HG03558 (cell line): ENCODE measurements around the gene FRAT2.

Source experiments
- ATAC-seq: cut with Tn5 transposase; IDR thresholded peaks from one replicate; pipeline ENCODE4 v1.9.1; 2021; ENCODE audit warnings: moderate number of reproducible peaks; ENCODE audit not compliant: unreplicated experiment; ENCODE audit errors: extremely low read depth

Gene FRAT2

GRCh38 chr10:97334370-97335175 is at the start of gene FRAT2:
TSS of gene FRAT2 (minus strand) at chr10:97334729. CDS start at chr10:97334572, 157 bp downstream.
- peak; percentile 66 for ATAC-seq

GRCh38 chr10:97384156-97384555 is 49.6 kb upstream of the FRAT2 start:
- no peak for ATAC-seq

- no peak for ATAC-seq
These were observed 48.6 kb upstream of the FRAT2 start for GRCh38 chr10:97383159-97383558.

GRCh38 chr10:97381626-97382025 is 47.1 kb upstream of the FRAT2 start:
- no peak for ATAC-seq

GRCh38 chr10:97380516-97380915 is 46.0 kb upstream of the FRAT2 start:
- no peak for ATAC-seq

- ATAC-seq = no peak
These were observed 44.7 kb upstream of the FRAT2 start for GRCh38 chr10:97378933-97379921.

GRCh38 chr10:97376413-97376812 is 41.9 kb upstream of the FRAT2 start:
- no peak for ATAC-seq

GRCh38 chr10:97373456-97373855 is 38.9 kb upstream of the FRAT2 start:
- no peak for ATAC-seq

GRCh38 chr10:97372233-97372875 is 37.8 kb upstream of the FRAT2 start:
- ATAC-seq = no peak

GRCh38 chr10:97371696-97372095 is 37.2 kb upstream of the FRAT2 start:
- no peak for ATAC-seq

GRCh38 chr10:97367126-97367649 is 32.7 kb upstream of the FRAT2 start:
- ATAC-seq = no peak

GRCh38 chr10:97366572-97366971 is 32.0 kb upstream of the FRAT2 start:
- no peak for ATAC-seq

- no peak for ATAC-seq
These were observed 31.3 kb upstream of the FRAT2 start for GRCh38 chr10:97365761-97366351.

GRCh38 chr10:97363071-97363470 is 28.5 kb upstream of the FRAT2 start:
- ATAC-seq = no peak

- no peak for ATAC-seq
These were observed 27.9 kb upstream of the FRAT2 start for GRCh38 chr10:97362310-97363033.

GRCh38 chr10:97361537-97361901 is 27.0 kb upstream of the FRAT2 start:
- ATAC-seq = no peak

GRCh38 chr10:97360705-97361536 is 26.4 kb upstream of the FRAT2 start:
- ATAC-seq = no peak

GRCh38 chr10:97358781-97359180 is 24.3 kb upstream of the FRAT2 start:
- no peak for ATAC-seq

GRCh38 chr10:97358349-97358748 is 23.8 kb upstream of the FRAT2 start:
- ATAC-seq = no peak
